ENCODE data around the gene TSGA10IP.

- TF ChIP-seq JAZF1 (CRISPR knock-in tag; IDR thresholded peaks at IDR 0.05) (no peak), HMGXB4 (CRISPR knock-in tag; IDR thresholded peaks at IDR 0.05) (no peak), CTCF (IDR thresholded peaks at IDR 0.05) (no peak)
These were observed 57.5 kb downstream of the TSGA10IP start for GRCh38 chr11:66002648-66003225.
